PC-3 (cell line): ENCODE measurements around the gene PI4KB.

Source experiments
- EZH2 ChIP-seq: fragments of 300-600 bp; sonication (generic); IDR thresholded peaks from one replicate; pipeline ENCODE4 v1.6.1; 2017; ENCODE audit warnings: antibody characterized with exemption, mild to moderate bottlenecking, low read length; ENCODE audit not compliant: unreplicated experiment
- EZH2phosphoT487 ChIP-seq: fragments of 300-600 bp; sonication (generic); IDR thresholded peaks from 2 replicates; pipeline ENCODE4 v1.6.1; 2018; ENCODE audit warnings: mild to moderate bottlenecking, antibody characterized with exemption, low read length, borderline replicate concordance
- TF ChIP-seq, protein P1 (sequence below): fragments of 300-600 bp; sonication (generic); conservative IDR thresholded peaks from 2 replicates; pipeline ENCODE4 v1.5.1; 2017; ENCODE audit warnings: antibody characterized with exemption, low read depth, mild to moderate bottlenecking, low read length

DNA sequence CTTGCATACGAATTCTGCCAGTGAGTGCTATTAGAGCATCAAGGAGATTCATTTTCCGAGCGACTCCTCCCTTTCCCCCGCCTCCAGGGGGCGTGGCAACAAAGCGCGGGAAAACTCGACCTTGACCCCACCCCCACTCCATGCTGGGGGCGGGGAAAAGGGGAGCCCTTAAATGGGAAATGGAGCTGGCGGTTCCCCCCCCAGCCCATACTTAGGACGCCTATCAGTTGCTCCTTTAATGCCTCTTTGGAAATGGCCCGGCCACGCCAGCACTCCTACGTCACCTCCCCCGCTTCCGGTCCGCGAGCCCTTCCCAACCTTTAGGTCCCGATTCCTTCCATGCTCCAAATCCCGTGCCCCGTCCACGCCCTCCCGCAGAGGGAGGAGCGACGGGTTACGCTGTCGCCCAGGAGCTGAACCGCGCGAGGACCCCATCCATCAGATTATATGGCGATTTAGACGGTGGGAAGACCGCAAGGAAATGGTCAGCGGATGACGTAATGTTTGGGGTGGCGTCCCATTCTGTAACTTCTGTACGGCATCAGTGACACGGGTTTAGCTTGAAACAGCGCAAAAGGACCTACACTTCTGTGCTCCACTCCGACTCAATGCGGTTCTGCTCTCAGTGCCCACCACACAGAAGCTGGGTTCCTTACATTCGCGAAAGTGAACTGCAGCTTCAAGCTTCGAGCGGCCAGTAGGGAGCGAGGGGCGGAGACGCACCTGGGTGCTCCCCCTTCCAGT is 45.8 kb downstream of the PI4KB start:
- TF ChIP-seq, protein P1, sequence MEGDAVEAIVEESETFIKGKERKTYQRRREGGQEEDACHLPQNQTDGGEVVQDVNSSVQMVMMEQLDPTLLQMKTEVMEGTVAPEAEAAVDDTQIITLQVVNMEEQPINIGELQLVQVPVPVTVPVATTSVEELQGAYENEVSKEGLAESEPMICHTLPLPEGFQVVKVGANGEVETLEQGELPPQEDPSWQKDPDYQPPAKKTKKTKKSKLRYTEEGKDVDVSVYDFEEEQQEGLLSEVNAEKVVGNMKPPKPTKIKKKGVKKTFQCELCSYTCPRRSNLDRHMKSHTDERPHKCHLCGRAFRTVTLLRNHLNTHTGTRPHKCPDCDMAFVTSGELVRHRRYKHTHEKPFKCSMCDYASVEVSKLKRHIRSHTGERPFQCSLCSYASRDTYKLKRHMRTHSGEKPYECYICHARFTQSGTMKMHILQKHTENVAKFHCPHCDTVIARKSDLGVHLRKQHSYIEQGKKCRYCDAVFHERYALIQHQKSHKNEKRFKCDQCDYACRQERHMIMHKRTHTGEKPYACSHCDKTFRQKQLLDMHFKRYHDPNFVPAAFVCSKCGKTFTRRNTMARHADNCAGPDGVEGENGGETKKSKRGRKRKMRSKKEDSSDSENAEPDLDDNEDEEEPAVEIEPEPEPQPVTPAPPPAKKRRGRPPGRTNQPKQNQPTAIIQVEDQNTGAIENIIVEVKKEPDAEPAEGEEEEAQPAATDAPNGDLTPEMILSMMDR, result no peak
- no peak for TF ChIP-seq EZH2
- no peak for TF ChIP-seq EZH2phosphoT487
